T-helper 2 cell treated with Interferon-gamma antibody and Interleukin-4, amounts not matched to agents 5 μg/mL and 100 μg/mL, for 36 hours (primary cell): ENCODE results near the gene CALCOCO1.
"Not testable (repeated sequence)": the region's sequence is repeated elsewhere in the genome, so short reads cannot be mapped to it uniquely, and the experiment has no call there.

Experiments
- DNase-seq: peaks from one replicate; pipeline ENCODE4 v3.0.0; 2021; ENCODE audit warnings: low spot score
- H3K27ac Mint-ChIP-seq: one replicate; pipeline ENCODE4 v1.8.0; 2021; ENCODE audit warnings: mild to moderate bottlenecking, mixed read lengths
- H3K27me3 Mint-ChIP-seq: one replicate; pipeline ENCODE4 v1.8.0; 2021; ENCODE audit warnings: low read depth, mixed read lengths
- H3K36me3 Mint-ChIP-seq: one replicate; pipeline ENCODE4 v1.8.0; 2021; ENCODE audit warnings: low read depth, mixed read lengths
- H3K4me1 Mint-ChIP-seq: one replicate; pipeline ENCODE4 v1.8.0; 2021; ENCODE audit warnings: low read depth, mixed read lengths
- H3K4me3 Mint-ChIP-seq: one replicate; pipeline ENCODE4 v1.8.0; 2022; ENCODE audit warnings: mild to moderate bottlenecking, moderate library complexity, mixed read lengths
- H3K9me3 Mint-ChIP-seq: one replicate; pipeline ENCODE4 v1.8.0; 2021; ENCODE audit warnings: mixed read lengths

CALCOCO1 gene, protein sequence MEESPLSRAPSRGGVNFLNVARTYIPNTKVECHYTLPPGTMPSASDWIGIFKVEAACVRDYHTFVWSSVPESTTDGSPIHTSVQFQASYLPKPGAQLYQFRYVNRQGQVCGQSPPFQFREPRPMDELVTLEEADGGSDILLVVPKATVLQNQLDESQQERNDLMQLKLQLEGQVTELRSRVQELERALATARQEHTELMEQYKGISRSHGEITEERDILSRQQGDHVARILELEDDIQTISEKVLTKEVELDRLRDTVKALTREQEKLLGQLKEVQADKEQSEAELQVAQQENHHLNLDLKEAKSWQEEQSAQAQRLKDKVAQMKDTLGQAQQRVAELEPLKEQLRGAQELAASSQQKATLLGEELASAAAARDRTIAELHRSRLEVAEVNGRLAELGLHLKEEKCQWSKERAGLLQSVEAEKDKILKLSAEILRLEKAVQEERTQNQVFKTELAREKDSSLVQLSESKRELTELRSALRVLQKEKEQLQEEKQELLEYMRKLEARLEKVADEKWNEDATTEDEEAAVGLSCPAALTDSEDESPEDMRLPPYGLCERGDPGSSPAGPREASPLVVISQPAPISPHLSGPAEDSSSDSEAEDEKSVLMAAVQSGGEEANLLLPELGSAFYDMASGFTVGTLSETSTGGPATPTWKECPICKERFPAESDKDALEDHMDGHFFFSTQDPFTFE

DNA sequence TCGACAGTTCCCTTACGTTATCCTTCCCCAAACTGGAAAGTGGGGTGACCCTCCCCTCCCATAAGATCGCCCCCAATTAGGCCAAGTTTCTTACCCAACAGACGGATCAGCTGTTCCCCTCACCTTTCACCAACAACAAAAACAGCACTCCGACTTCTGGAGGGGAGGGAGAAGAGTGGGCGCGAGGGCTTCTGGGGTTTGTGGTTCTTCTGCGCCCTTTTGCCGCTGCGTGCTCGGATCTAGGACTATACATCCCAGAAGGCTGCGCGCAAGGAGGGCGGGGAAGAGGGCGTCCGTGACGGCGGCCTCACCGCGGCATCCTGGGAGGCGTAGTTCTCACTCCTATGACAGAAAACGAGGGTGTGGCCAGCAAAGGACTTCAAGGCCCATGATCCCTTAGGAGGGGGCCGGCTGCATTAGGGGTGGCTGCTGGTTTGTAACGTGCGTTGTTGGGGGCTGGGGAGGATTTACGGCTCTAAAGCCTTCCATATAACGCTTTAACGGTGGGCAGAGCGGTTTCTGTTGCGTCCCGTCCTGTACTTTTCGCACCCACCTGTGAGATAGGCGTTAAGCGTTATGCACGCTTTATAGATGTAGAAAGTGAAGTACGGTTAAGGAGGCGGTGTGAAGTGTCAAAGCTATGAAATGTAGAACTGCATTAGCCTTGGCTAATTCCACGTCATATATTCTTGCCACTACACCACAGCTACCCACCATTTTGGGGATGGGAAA, at the start of gene CALCOCO1:
TSS of gene CALCOCO1 (minus strand) at position 143 of the 732 bp plus-strand sequence. CDS start 2,210 bp downstream, outside the sequence.
- H3K27me3 Mint-ChIP-seq, result peaks cover 11% of the 10 kb centered on the region
- H3K4me3 Mint-ChIP-seq, result peak within 1 kb of the TSS; percentile 94
- peak; percentile 97 for DNase-seq
- peaks cover 8% of the 10 kb centered on the region for H3K36me3 Mint-ChIP-seq
- no peaks in the 10 kb centered on the region for H3K9me3 Mint-ChIP-seq
- H3K27ac Mint-ChIP-seq, result peak within 1 kb of the TSS; percentile 93
- peaks cover 15% of the 10 kb centered on the region for H3K4me1 Mint-ChIP-seq

DNA sequence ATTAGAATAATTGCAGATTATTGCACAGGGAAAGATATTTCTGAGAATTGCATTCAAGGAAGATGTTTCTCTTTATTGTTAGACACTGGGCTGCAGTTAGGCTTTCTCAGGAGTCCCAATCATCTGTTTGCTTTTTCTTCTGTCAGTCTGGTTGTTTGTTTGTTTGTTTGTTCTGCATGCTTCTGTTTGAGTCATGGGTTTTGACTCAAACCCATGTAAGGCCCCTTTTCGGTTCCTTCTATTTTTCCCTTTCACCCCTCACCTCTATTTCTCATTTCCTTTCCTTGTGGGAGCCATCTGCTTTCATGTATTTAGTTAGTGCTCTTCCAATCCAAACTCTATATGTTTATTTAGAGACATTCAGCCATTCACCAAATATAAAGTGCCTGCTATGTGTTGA, 49.6 kb upstream of the CALCOCO1 start:
- H3K9me3 Mint-ChIP-seq, result no peaks in the 10 kb centered on the region
- no peak overlapping the region for H3K4me3 Mint-ChIP-seq
- H3K4me1 Mint-ChIP-seq, result no peaks in the 10 kb centered on the region
- peaks cover 51% of the 10 kb centered on the region for H3K27me3 Mint-ChIP-seq
- H3K27ac Mint-ChIP-seq, result no peak overlapping the region
- no peaks in the 10 kb centered on the region for H3K36me3 Mint-ChIP-seq
- no peak for DNase-seq

DNA sequence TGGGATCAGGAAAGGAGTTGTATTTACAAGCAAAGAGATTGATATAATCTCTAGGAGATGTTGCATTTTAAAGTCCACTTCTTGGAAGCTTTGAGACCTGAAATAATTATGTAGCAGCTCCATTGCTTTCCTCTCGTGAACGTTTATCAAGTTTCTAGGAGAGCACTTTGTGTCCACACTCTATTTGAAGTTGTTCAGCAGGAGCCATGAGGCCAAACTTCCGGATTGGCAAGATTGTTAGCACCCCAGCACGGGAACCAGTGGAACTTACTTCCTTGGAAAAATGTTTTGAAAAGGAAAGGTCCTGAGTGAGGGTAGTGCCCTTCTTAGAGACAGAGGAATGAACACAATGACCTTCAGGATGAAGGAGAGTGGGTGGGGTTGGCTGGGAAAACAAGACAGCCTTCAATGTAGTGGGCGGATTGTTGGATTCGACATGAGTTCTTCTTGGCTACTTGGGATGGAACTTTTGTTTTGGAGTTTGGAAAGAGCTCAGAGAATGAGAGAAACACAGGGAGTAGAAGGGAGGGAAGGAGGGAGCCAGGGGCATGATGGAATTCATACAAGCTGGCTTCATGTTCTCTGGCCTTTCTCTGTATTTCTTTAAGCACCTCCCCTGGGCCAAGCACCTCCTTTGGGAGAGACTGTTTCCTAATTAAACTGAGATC, 48.4 kb upstream of the CALCOCO1 start:
- DNase-seq, result no peak
- H3K27me3 Mint-ChIP-seq, result peaks cover 45% of the 10 kb centered on the region
- H3K4me1 Mint-ChIP-seq, result no peaks in the 10 kb centered on the region
- H3K9me3 Mint-ChIP-seq, result no peaks in the 10 kb centered on the region
- H3K36me3 Mint-ChIP-seq, result no peaks in the 10 kb centered on the region
- no peak overlapping the region for H3K27ac Mint-ChIP-seq
- H3K4me3 Mint-ChIP-seq, result no peak overlapping the region

DNA sequence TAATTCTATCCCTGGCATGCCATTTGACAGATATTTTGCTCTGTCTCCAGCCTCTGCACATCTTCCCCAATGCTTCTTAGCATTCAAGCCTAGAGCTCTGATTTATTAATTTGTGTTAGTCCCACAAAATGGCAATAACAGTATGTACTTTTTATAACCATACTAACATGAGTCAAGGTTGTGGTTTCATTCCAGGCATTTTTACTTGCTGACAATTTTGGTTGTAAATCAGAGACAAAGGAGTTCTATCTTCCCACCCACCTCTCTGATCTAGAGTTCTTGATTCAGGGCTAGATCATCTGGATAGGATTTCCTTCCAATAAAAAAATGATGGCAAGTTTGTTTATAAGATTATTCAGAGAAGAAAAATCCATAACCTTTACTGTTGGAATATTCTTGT, 43.0 kb upstream of the CALCOCO1 start:
- Mint-ChIP-seq H3K36me3 (no peaks in the 10 kb centered on the region), H3K27me3 (peaks cover 50% of the 10 kb centered on the region), H3K4me3 (no peak overlapping the region), H3K9me3 (no peaks in the 10 kb centered on the region), H3K4me1 (no peaks in the 10 kb centered on the region), H3K27ac (no peak overlapping the region)
- no peak for DNase-seq

DNA sequence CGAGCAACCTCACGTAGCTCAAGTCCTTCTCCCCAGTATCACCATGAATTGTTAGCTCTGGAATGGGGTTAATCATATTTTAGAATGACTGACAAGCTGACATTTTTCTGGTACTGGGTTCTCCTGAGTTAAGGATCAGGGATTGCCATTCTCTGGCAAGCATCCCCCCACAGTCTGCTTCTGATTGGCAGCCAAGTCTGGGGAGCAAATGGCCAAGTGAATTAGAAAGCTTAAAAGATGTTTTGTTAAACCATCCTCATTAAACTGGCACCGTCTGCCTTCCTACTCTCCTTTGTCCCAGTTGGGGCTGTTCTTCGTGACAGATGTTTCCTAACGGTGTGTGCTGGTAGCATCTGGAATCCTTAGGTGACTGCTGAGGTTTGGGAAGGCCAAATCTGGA, 41.7 kb upstream of the CALCOCO1 start:
- H3K36me3 Mint-ChIP-seq, result no peaks in the 10 kb centered on the region
- H3K27me3 Mint-ChIP-seq, result peaks cover 60% of the 10 kb centered on the region
- H3K4me1 Mint-ChIP-seq, result no peaks in the 10 kb centered on the region
- no peak overlapping the region for H3K27ac Mint-ChIP-seq
- H3K9me3 Mint-ChIP-seq, result no peaks in the 10 kb centered on the region
- DNase-seq, result no peak
- H3K4me3 Mint-ChIP-seq, result no peak overlapping the region

DNA sequence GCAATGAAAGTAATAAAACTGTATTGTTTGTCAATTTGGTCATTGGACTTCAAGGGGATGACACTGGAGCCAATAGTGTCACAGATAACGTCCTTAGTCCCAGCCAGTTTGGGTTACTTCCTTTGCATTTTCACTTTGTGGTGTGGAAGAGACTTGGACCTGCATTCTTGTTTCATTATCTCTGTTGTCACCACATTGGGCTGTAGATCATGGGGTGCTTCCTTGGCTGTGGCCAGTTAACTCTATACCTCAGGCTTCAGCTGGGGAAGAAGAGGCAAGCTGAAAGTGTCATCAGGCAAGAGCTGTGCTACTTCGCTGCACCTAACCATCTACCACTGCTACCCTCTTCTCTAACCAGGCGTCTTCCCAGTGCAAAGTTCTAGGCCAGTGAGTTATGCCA, 39.6 kb upstream of the CALCOCO1 start:
- peaks cover 66% of the 10 kb centered on the region for H3K27me3 Mint-ChIP-seq
- no peak overlapping the region for H3K27ac Mint-ChIP-seq
- H3K4me1 Mint-ChIP-seq, result no peaks in the 10 kb centered on the region
- no peaks in the 10 kb centered on the region for H3K36me3 Mint-ChIP-seq
- H3K4me3 Mint-ChIP-seq, result no peak overlapping the region
- DNase-seq, result no peak
- H3K9me3 Mint-ChIP-seq, result no peaks in the 10 kb centered on the region

DNA sequence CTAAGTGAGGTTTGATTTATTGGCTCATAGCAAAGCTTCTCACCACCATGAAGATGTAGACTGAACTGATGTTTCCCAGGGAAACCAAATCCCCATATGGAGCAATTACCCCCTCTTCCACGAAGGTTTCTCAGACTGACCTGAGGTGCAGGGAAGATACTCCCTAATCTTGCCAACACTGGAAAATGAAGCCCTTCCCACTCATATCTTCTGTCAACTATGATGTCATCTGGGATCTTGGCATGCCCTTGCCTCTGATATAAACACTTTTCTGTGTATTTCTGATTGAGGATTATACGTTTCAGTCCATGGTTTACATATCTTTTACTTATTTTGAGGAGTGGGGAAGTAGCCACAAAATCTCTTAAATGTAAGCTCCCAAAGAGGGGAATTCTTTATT, 38.6 kb upstream of the CALCOCO1 start:
- no peaks in the 10 kb centered on the region for H3K4me1 Mint-ChIP-seq
- peaks cover 66% of the 10 kb centered on the region for H3K27me3 Mint-ChIP-seq
- DNase-seq, result no peak
- no peaks in the 10 kb centered on the region for H3K36me3 Mint-ChIP-seq
- no peak overlapping the region for H3K27ac Mint-ChIP-seq
- no peaks in the 10 kb centered on the region for H3K9me3 Mint-ChIP-seq
- H3K4me3 Mint-ChIP-seq, result no peak overlapping the region

DNA sequence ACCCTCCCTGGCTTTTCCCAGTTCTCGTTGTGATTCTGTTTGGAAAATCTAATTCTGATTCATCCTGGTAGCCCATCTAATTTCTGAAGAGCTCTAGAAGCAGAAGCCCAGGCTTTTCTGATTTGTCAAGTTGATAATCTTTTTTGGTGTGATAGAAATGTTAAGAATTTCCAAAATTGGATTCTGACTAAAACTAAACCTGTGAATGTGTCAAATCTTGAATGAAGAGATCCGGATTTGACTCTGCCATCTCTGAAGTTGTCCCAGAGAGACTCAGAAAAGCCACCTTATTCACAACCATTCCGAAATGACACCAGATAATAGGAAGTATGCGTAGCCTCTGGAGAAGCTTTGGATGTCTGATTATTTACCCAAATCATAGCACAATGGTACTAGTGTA, 37.4 kb upstream of the CALCOCO1 start:
- Mint-ChIP-seq H3K27me3 (peaks cover 68% of the 10 kb centered on the region), H3K4me3 (no peak overlapping the region), H3K36me3 (no peaks in the 10 kb centered on the region), H3K4me1 (no peaks in the 10 kb centered on the region), H3K27ac (no peak overlapping the region), H3K9me3 (no peaks in the 10 kb centered on the region)
- DNase-seq, result no peak

DNA sequence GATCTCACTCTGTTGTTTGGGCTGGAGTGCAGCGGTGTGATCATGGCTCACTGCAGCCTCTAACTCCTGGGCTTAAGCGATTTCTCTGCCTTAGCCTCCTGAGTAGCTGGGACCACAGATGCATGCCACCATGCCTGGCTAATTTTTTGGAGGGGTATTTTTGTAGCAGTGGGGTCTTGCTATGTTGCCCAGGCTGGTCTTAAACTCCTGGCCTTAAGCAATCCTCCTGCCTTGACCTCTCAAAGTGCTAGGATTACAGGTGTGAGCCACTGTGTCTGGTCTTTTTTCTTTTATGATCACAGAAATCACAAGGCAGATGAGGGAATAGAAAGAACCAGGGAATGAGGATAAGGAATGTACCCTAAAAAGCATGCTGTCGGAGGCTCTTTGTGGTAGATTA, 35.5 kb upstream of the CALCOCO1 start:
- H3K9me3 Mint-ChIP-seq, H3K36me3 Mint-ChIP-seq, H3K4me3 Mint-ChIP-seq, H3K27ac Mint-ChIP-seq, H3K4me1 Mint-ChIP-seq, DNase-seq: not testable (repeated sequence)
- peaks cover 79% of the 10 kb centered on the region for H3K27me3 Mint-ChIP-seq

DNA sequence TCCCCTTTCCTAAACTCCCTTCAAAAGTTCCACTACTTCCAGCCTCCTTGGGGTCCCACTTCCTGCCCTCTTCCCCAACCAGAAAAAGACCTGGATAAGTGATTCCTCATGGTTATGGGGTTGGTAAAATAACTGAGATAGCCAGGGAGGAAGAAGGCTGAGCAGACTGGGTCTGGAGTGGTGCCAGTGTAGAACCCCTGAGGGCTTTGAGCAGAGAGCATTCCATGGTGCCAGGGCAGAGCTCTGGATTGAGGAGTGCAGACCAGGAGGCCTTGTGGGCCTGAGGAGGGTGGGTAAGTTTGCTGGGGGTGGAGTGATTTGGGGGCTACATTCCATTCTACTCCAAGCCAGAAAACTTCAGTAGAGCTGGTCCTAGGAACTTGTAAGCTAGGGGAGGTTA, 34.1 kb upstream of the CALCOCO1 start:
- Mint-ChIP-seq H3K9me3 (no peaks in the 10 kb centered on the region), H3K4me3 (no peak overlapping the region), H3K27me3 (peaks cover 70% of the 10 kb centered on the region), H3K27ac (no peak overlapping the region), H3K36me3 (no peaks in the 10 kb centered on the region), H3K4me1 (peaks cover 9% of the 10 kb centered on the region)
- no peak for DNase-seq

DNA sequence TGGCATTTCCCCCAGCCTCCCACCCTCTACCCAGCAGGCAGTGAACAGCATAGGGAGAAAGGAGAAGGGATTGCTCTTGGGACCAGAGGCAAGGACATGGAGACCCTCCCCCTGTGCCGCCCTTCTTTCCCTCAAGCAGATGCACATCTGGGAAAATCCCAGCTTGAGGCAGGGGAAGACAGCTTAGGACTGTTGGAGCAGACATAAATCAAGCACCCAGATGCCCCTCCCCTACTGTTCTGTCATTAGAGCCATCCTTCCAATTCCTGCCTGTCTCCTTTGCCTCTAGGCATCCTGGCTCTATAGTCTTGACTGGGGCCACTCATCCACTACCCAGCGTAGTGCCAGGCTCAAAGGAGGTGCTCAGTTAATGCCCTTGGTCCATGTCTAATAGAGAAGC, 32.0 kb upstream of the CALCOCO1 start:
- DNase-seq, result no peak
- Mint-ChIP-seq H3K27me3 (peaks cover 57% of the 10 kb centered on the region), H3K4me3 (no peak overlapping the region), H3K27ac (no peak overlapping the region), H3K36me3 (no peaks in the 10 kb centered on the region), H3K9me3 (no peaks in the 10 kb centered on the region), H3K4me1 (peaks cover 17% of the 10 kb centered on the region)

DNA sequence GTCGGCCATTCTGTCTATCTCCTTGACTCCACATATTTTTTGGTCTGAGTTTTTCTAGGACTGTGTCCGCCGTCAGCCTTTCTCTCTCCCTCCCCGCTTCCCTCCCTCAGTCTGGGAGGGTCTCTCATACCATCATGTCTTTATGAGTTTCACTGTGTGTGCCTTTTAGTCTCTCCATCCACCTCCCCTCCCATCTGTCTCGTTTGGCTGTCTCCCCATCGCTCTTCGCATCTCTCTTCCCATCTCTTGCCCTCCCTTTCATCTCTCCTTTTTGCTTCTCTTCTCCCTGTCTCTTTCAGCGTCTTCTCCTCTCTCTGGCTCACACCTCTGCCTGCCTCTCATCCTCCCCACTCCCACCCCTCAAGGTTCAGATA, 31.5 kb upstream of the CALCOCO1 start:
- no peak for DNase-seq
- H3K27me3 Mint-ChIP-seq, result peaks cover 56% of the 10 kb centered on the region
- H3K36me3 Mint-ChIP-seq, result no peaks in the 10 kb centered on the region
- H3K4me3 Mint-ChIP-seq, result no peak overlapping the region
- H3K4me1 Mint-ChIP-seq, result peaks cover 17% of the 10 kb centered on the region
- H3K9me3 Mint-ChIP-seq, result no peaks in the 10 kb centered on the region
- H3K27ac Mint-ChIP-seq, result no peak overlapping the region

DNA sequence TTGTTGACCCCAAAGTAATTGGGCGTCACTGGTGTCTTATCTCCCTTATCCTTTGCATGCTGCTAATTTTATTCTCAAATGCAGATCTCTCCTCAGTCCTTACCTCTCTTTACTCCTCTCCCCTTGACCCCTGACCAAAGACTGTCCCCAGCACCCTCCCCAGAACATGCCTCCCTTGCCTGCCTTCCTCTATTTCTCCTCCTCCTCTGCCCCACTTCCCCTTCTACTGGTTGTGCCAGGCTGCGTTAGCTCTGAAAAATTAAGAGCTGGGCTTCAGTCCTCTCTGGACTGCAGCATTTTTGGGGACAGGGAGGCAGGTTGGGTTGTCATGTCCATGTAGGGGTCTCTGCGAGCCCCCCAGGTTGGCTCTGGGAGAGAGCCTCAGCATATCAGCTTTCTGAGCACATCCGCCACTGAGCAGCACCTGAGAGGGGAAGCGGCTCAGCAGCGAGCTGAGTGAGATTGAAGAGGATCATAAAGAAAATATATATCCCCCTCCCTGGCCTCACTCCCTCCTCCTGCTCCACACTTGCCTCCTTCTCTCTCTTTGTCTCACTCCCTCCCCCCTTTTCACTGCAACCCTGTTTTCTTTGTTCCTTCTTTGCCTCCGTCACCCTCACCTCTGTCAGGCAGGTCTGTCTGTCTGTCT, 31.0 kb upstream of the CALCOCO1 start:
- no peak overlapping the region for H3K4me3 Mint-ChIP-seq
- DNase-seq, result no peak
- H3K27me3 Mint-ChIP-seq, result peaks cover 51% of the 10 kb centered on the region
- no peaks in the 10 kb centered on the region for H3K9me3 Mint-ChIP-seq
- peaks cover 17% of the 10 kb centered on the region for H3K4me1 Mint-ChIP-seq
- H3K27ac Mint-ChIP-seq, result no peak overlapping the region
- no peaks in the 10 kb centered on the region for H3K36me3 Mint-ChIP-seq
